SJSA1 (cell line): ENCODE data around the gene ZXDC. TPM values are rescaled to one million over a fixed set of nuclear protein-coding genes. Genes with fewer than 3 reads are reported as not detected.

Experiments
- DNase-seq, 2 experiments: peaks; one replicate each; pipeline ENCODE4 v3.0.0-alpha.2; 2015 to 2020; ENCODE audit warnings: low spot score in 2 of 2, low read depth in 1 of 2
- H3K27ac ChIP-seq: fragments of 250-450 bp; sonication (Bioruptor Pico); 2 replicates; pipeline ENCODE4 v1.5.1; 2020; ENCODE audit warnings: mild to moderate bottlenecking, moderate library complexity
- H3K27me3 ChIP-seq: fragments of 250-450 bp; sonication (Bioruptor Pico); replicated peaks from 2 replicates; pipeline ENCODE4 v1.5.1; 2020; ENCODE audit warnings: mild to moderate bottlenecking, moderate library complexity
- H3K36me3 ChIP-seq: fragments of 250-450 bp; sonication (Bioruptor Pico); 2 replicates; pipeline ENCODE4 v1.5.1; 2020; ENCODE audit warnings: mild to moderate bottlenecking
- H3K4me1 ChIP-seq: fragments of 250-450 bp; sonication (Bioruptor Pico); replicated peaks from 2 replicates; pipeline ENCODE4 v1.6.1; 2021; ENCODE audit warnings: mild to moderate bottlenecking
- H3K4me3 ChIP-seq: fragments of 250-450 bp; sonication (Bioruptor Pico); 2 replicates; pipeline ENCODE4 v1.5.1; 2020; ENCODE audit warnings: mild to moderate bottlenecking
- H3K9me3 ChIP-seq: fragments of 250-450 bp; sonication (Bioruptor Pico); replicated peaks from 2 replicates; pipeline ENCODE4 v1.5.1; 2020; ENCODE audit warnings: mild to moderate bottlenecking
- total RNA-seq: library from RNA; depleted of rRNA; stranded (reverse); fragments of >200 nt; shearing (Covaris generic); gene quantifications from 2 replicates; pipeline ENCODE4 v1.2.3, GENCODE V29; 2014; rRNA removed

Gene ZXDC
- total RNA-seq, 1 experiment from 2014 or later = 14.0 TPM

GRCh38 chr3:126390751-126391150 lies 84.9 kb downstream of the ZXDC start:
- no peak for DNase-seq
- H3K36me3 ChIP-seq = no peaks in the 10 kb centered on the region
- no peaks in the 10 kb centered on the region for H3K9me3 ChIP-seq
- H3K27ac ChIP-seq = no peak overlapping the region
- H3K4me1 ChIP-seq = peaks cover 8% of the 10 kb centered on the region
- no peak overlapping the region for H3K4me3 ChIP-seq
- H3K27me3 ChIP-seq = peaks cover 18% of the 10 kb centered on the region; the same call in 1 of the 2 replicates

GRCh38 chr3:126390201-126390600 lies 85.5 kb downstream of the ZXDC start:
- H3K27me3 ChIP-seq = peaks cover 18% of the 10 kb centered on the region; the same call in 1 of the 2 replicates
- H3K4me1 ChIP-seq = peaks cover 8% of the 10 kb centered on the region
- no peak overlapping the region for H3K27ac ChIP-seq
- no peak for DNase-seq
- H3K9me3 ChIP-seq = no peaks in the 10 kb centered on the region
- H3K36me3 ChIP-seq = no peaks in the 10 kb centered on the region
- H3K4me3 ChIP-seq = no peak overlapping the region

- Histone ChIP-seq H3K4me3 (no peak overlapping the region), H3K27ac (no peak overlapping the region), H3K36me3 (no peaks in the 10 kb centered on the region), H3K4me1 (peaks cover 8% of the 10 kb centered on the region), H3K27me3 (peaks cover 18% of the 10 kb centered on the region; the same call in 1 of the 2 replicates), H3K9me3 (no peaks in the 10 kb centered on the region)
- no peak for DNase-seq
Measured at GRCh38 chr3:126389794-126390146, 85.9 kb downstream of the ZXDC start.

- peaks cover 8% of the 10 kb centered on the region for H3K4me1 ChIP-seq
- H3K27me3 ChIP-seq = peaks cover 13% of the 10 kb centered on the region; the same call in 1 of the 2 replicates
- peak; percentile 63 to 77 for DNase-seq
- no peak overlapping the region for H3K4me3 ChIP-seq
- no peaks in the 10 kb centered on the region for H3K36me3 ChIP-seq
- no peak overlapping the region for H3K27ac ChIP-seq
- no peaks in the 10 kb centered on the region for H3K9me3 ChIP-seq
Measured at GRCh38 chr3:126389112-126389793, 86.4 kb downstream of the ZXDC start.

Other genes starting within 250 kb of the ZXDC start
- 0.03 and 0.50 TPM in 2 replicates for gene KLF15, start 118.5 kb downstream of the ZXDC start, total RNA-seq
- gene CFAP100, start 81.0 kb downstream of the ZXDC start, total RNA-seq = not detected in 2 replicates
- gene UROC1, start 41.9 kb upstream of the ZXDC start, total RNA-seq = not detected in 2 replicates
- not detected in 2 replicates for gene CHST13, start 48.3 kb upstream of the ZXDC start, total RNA-seq
- not detected in 2 replicates for gene C3orf22, start 83.0 kb upstream of the ZXDC start, total RNA-seq
- gene TXNRD3, start 179.2 kb upstream of the ZXDC start, total RNA-seq = 6.0 and 7.4 TPM in 2 replicates
- gene CHCHD6, start 228.3 kb upstream of the ZXDC start, total RNA-seq = 15.9 and 21.7 TPM in 2 replicates